Keratinocyte (primary cell): Measurements from ENCODE around the gene IL17RD. TPM values are rescaled to one million over a fixed set of nuclear protein-coding genes. Genes with fewer than 3 reads are reported as not detected.

Experiments used
- DNase-seq: peaks from one replicate; pipeline ENCODE4 v3.0.0-alpha.2; 2011; ENCODE audit warnings: low read depth, missing footprints, low spot score
- FAIRE-seq: peaks from 2 replicates; lab custom pipeline; 2011; peaks lifted over from hg19 to GRCh38; lab: Jason Lieb, UNC
- H2AFZ ChIP-seq: 2 replicates; pipeline ENCODE4 v1.6.0; 2012; ENCODE audit warnings: low read length, control low read depth, inconsistent platforms; ENCODE audit not compliant: control insufficient read depth
- H3K27ac ChIP-seq: 2 replicates; pipeline ENCODE4 v1.5.1; 2011; ENCODE audit warnings: low read length; ENCODE audit not compliant: control insufficient read depth, insufficient read depth
- H3K27me3 ChIP-seq: 3 replicates; pipeline ENCODE4 v1.6.0; 2011; ENCODE audit warnings: low read length; ENCODE audit not compliant: control insufficient read depth, insufficient read depth; ENCODE audit errors: extremely low read depth
- H3K36me3 ChIP-seq, 2 experiments: 2 replicates in 1 of 2; 3 replicates in 1 of 2; pipeline ENCODE4 v1.5.1; 2011; ENCODE audit warnings: low read length in 2 of 2, mild to moderate bottlenecking in 1 of 2; ENCODE audit not compliant: control insufficient read depth in 2 of 2, insufficient read depth in 2 of 2; ENCODE audit errors: extremely low read depth in 1 of 2
- H3K4me1 ChIP-seq: 3 replicates; pipeline ENCODE4 v1.5.1; 2011; ENCODE audit warnings: low read length; ENCODE audit not compliant: control insufficient read depth, insufficient read depth; ENCODE audit errors: extremely low read depth
- H3K4me2 ChIP-seq: 3 replicates; pipeline ENCODE4 v1.6.0; 2011; ENCODE audit warnings: low read depth, low read length; ENCODE audit not compliant: control insufficient read depth, insufficient read depth; ENCODE audit errors: extremely low read depth
- H3K4me3 ChIP-seq, 3 experiments: fragments of 200-600 bp in 1 of 3; sonication (generic) in 1 of 3; 2 replicates in 2 of 3; 3 replicates in 1 of 3; pipeline ENCODE4 v1.5.1; 2011 to 2016; ENCODE audit warnings: low read length in 3 of 3, mild to moderate bottlenecking in 3 of 3, control low read depth in 2 of 3, inconsistent platforms in 1 of 3, low read depth in 1 of 3, mixed read lengths in 1 of 3, mixed run types in 1 of 3, moderate library complexity in 1 of 3; ENCODE audit not compliant: control insufficient read depth in 2 of 3, insufficient read depth in 2 of 3; ENCODE audit errors: extremely low read depth in 1 of 3
- H3K79me2 ChIP-seq: 2 replicates; pipeline ENCODE4 v1.6.0; 2012; ENCODE audit warnings: low read length; ENCODE audit not compliant: control insufficient read depth, insufficient read depth
- H3K9ac ChIP-seq: 3 replicates; pipeline ENCODE4 v1.6.0; 2011; ENCODE audit warnings: low read length; ENCODE audit not compliant: control insufficient read depth, insufficient read depth; ENCODE audit errors: extremely low read depth
- H3K9me1 ChIP-seq: 3 replicates; pipeline ENCODE4 v1.6.0; 2011; ENCODE audit warnings: low read length; ENCODE audit not compliant: control insufficient read depth, insufficient read depth; ENCODE audit errors: extremely low read depth
- H3K9me3 ChIP-seq: 2 replicates; pipeline ENCODE4 v1.5.1; 2012; ENCODE audit warnings: low read depth, low read length; ENCODE audit not compliant: control insufficient read depth
- H4K20me1 ChIP-seq: 3 replicates; pipeline ENCODE4 v1.6.0; 2011; ENCODE audit warnings: low read length; ENCODE audit not compliant: control insufficient read depth, insufficient read depth; ENCODE audit errors: extremely low read depth
- CTCF ChIP-seq, 3 experiments: IDR thresholded peaks in 1 of 3; conservative IDR thresholded peaks in 1 of 3; optimal IDR thresholded peaks in 1 of 3; 2 replicates in 2 of 3; 3 replicates in 1 of 3; pipeline versions ENCODE3 to v1.5.1; 2011; ENCODE audit warnings: low read length in 3 of 3, mild to moderate bottlenecking in 3 of 3, moderate library complexity in 2 of 3, control low read depth in 1 of 3, inconsistent platforms in 1 of 3; ENCODE audit not compliant: insufficient read depth in 2 of 3; ENCODE audit errors: extremely low read depth in 1 of 3
- EZH2 ChIP-seq: IDR thresholded peaks from one replicate; pipeline ENCODE4 v1.6.1; 2012; ENCODE audit warnings: inconsistent platforms, mild to moderate bottlenecking, low read length, moderate library complexity
- dilution Hi-C: fragments of 300-500 bp; cut with MboI; formaldehyde crosslinking; loops from one replicate; pipeline ENCODE4 v1.7.0; 2020; ENCODE audit warnings: low sequenced_read_pairs; ENCODE audit not compliant: extremely low pct_ligation_motif_present
- polyA plus RNA-seq, 5 experiments: library from polyadenylated mRNA; depleted of rRNA in 3 of 5; stranded (reverse) in 3 of 5; stranded (forward) in 1 of 5; unstranded in 1 of 5; fragments of >200 nt; gene quantifications; 1 replicate in 1 of 5; 2 replicates in 3 of 5; 3 replicates in 1 of 5; pipeline versions ENCODE4 v1.2.1 to v1.2.3, GENCODE V29; 2011 to 2012; ENCODE audit warnings: missing spikeins in 2 of 5, low read depth in 1 of 5, low replicate concordance in 1 of 5

IL17RD gene
- polyA plus RNA-seq, 1 donor (not counting 4 experiments of a cell fraction or from before 2014, with no cell fraction given) = 1.4 TPM

GRCh38 chr3:57151749-57152148, 13.4 kb downstream of the IL17RD start:
- Histone ChIP-seq H3K27ac (no peak overlapping the region), H2AFZ (no peak overlapping the region), H3K9me3 (no peaks in the 10 kb centered on the region), H3K27me3 (no peaks in the 10 kb centered on the region), H3K9me1 (no peaks in the 10 kb centered on the region), H4K20me1 (no peaks in the 10 kb centered on the region), H3K4me1 (no peaks in the 10 kb centered on the region), H3K36me3 (no peaks in the 10 kb centered on the region), H3K4me3 (no peak overlapping the region), H3K79me2 (no peaks in the 10 kb centered on the region), H3K9ac (no peak overlapping the region), H3K4me2 (no peak overlapping the region)
- no peak for FAIRE-seq
- no peak for DNase-seq
- TF ChIP-seq EZH2 (no peak), CTCF (optimal IDR thresholded peaks at IDR 0.05 in 1 of 3, IDR thresholded peaks at IDR 0.05 in 1 of 3, conservative IDR thresholded peaks at IDR 0.05 in 1 of 3; ENCODE audit: extremely low read depth in 1 of 3, insufficient read depth in 2 of 3, low read length in 3 of 3) (no peak)
- dilution Hi-C loops = no loop called here

- dilution Hi-C loops = no loop called here
- DNase-seq = no peak
- no peak overlapping the region for H3K4me2 ChIP-seq
Measured at GRCh38 chr3:57151021-57151449, 14.1 kb downstream of the IL17RD start.

More at GRCh38 chr3:57151021-57151449, 14.1 kb downstream of the IL17RD start:
- no peaks in the 10 kb centered on the region for H3K27me3 ChIP-seq
- H3K9me1 ChIP-seq = no peaks in the 10 kb centered on the region
- no peak overlapping the region for H3K4me3 ChIP-seq
- no peak overlapping the region for H2AFZ ChIP-seq
- H3K27ac ChIP-seq = no peak overlapping the region
- H4K20me1 ChIP-seq = no peaks in the 10 kb centered on the region
- H3K9me3 ChIP-seq = no peaks in the 10 kb centered on the region
- TF ChIP-seq CTCF (optimal IDR thresholded peaks at IDR 0.05 in 1 of 3, IDR thresholded peaks at IDR 0.05 in 1 of 3, conservative IDR thresholded peaks at IDR 0.05 in 1 of 3; ENCODE audit: extremely low read depth in 1 of 3, insufficient read depth in 2 of 3, low read length in 3 of 3) (no peak), EZH2 (no peak)
- no peaks in the 10 kb centered on the region for H3K4me1 ChIP-seq
- H3K79me2 ChIP-seq = no peaks in the 10 kb centered on the region
- no peak overlapping the region for H3K9ac ChIP-seq
- no peaks in the 10 kb centered on the region for H3K36me3 ChIP-seq
- no peak for FAIRE-seq
